ENCODE measurements around the gene ZDHHC14. TPM values are rescaled to one million over a fixed set of nuclear protein-coding genes. Genes with fewer than 3 reads are reported as not detected.
"Not testable (repeated sequence)": the region's sequence is repeated elsewhere in the genome, so short reads cannot be mapped to it uniquely, and the experiment has no call there.

ZDHHC14 gene
- total RNA-seq, 1 donor = 4.3 TPM

GRCh38 chr6:157461000-157461915 lies 80.3 kb downstream of the ZDHHC14 start:
- no peak for DNase-seq (ENCODE audit: low read depth)
- TF ChIP-seq, protein P1, sequence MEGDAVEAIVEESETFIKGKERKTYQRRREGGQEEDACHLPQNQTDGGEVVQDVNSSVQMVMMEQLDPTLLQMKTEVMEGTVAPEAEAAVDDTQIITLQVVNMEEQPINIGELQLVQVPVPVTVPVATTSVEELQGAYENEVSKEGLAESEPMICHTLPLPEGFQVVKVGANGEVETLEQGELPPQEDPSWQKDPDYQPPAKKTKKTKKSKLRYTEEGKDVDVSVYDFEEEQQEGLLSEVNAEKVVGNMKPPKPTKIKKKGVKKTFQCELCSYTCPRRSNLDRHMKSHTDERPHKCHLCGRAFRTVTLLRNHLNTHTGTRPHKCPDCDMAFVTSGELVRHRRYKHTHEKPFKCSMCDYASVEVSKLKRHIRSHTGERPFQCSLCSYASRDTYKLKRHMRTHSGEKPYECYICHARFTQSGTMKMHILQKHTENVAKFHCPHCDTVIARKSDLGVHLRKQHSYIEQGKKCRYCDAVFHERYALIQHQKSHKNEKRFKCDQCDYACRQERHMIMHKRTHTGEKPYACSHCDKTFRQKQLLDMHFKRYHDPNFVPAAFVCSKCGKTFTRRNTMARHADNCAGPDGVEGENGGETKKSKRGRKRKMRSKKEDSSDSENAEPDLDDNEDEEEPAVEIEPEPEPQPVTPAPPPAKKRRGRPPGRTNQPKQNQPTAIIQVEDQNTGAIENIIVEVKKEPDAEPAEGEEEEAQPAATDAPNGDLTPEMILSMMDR (IDR thresholded peaks at IDR 0.05; ENCODE audit: insufficient read depth, low read depth, low read length) = no peak
- no peak overlapping the region for H3K4me3 ChIP-seq (ENCODE audit: low read depth, low read length)

DNA sequence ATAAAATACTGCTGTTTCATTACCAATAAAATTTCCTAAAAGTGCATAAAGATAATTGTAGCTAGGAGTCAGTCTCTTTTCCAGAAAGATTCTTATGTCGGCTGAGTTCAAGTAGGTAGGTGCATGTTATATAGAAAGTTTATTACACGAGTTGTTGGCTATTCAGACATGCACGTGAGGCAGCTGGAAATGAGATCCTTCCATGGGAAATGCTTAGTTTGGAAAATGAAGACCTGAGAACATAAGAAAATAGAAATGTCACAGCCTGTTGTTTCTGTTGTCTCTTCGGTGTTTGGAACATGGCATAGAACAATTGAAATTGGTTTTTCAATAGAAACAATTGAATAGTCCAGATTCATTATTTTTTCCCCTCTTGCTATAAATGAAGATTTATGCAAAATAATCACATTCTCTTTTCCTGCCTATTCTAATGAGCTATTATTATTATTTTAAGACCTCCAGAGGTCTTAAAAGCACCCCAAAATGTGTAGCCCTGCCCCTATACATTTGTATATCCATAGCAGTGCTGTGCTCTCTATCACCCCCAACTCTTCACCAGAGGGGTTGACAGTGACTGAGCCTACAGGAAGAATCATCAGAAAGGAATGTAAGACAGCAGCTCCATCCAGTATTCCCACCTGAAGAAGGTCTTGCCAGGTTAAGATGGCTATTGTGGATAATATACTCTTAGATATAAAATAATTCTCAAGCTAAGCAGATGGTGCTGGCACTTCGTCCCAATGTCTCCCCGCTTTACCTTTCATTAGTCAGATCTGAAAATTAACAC lies 82.2 kb downstream of the ZDHHC14 start:
- H3K4me3 ChIP-seq (ENCODE audit: low read depth, low read length) = no peak overlapping the region
- DNase-seq (ENCODE audit: low read depth) = no peak
- TF ChIP-seq, protein P1 (IDR thresholded peaks at IDR 0.05; ENCODE audit: insufficient read depth, low read depth, low read length) = no peak

- H3K4me3 ChIP-seq (ENCODE audit: low read depth, low read length); DNase-seq (ENCODE audit: low read depth): not testable (repeated sequence)
Observed at GRCh38 chr6:157463743-157464135, 82.7 kb downstream of the ZDHHC14 start.

DNA sequence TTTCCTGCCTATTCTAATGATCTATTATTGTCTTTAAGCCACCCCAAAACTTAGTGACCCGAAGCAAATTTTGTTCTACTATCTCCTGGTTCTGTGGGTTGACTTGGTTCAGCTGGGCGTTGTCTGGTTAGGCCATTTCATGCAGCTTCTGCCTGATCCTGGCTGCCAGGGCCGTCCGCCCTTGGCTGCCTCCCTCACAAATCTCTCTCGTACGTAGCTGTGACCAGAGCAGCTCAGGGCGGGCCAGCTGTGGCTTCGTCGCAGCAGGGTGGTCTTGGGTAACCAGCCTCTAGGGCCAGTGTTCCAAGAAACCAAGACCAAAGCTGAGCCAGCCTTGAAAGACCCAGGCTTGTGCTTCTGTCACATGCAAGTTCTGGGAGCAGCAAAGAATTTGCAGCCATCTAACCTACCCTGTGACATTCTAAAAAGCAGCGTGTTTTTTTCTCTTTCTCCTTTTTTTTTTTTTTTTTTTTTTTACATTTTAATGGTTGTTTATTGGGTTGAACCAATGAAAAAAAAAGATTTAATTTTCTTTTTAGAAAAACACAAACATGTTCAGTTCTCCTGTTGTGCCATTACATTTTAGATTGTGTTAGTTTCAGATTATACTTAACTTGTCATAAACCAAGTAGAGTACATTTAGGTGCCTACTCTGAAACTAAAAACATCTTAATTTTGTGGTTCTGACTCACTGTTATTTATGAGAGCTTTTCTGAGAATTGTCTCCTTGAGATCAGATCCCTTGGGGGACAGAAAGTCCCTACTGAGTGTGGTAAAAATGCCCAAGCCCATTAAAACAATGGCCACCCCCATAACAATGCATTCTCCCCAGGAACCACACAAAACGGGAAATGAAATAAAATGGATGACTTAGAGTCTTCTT lies 83.9 kb downstream of the ZDHHC14 start:
- TF ChIP-seq, protein P1 (IDR thresholded peaks at IDR 0.05; ENCODE audit: insufficient read depth, low read depth, low read length) = no peak
- DNase-seq (ENCODE audit: low read depth) = no peak

DNA sequence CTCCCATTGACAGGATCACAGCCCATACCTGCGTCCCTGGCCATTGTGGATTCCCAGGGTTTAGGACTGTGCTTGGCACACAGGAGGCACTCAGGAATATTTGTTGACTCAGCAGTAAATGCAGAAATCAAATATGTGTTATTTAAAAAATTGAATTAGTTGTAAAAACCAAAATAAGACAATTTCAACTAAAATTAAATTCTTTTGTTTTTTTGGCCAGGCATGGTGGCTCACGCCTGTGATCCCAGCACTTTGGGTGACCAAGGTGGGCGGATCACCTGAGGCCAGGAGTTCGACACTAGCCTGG lies 85.3 kb downstream of the ZDHHC14 start:
- H3K4me3 ChIP-seq (ENCODE audit: low read depth, low read length) = no peak overlapping the region
- TF ChIP-seq, protein P1 (IDR thresholded peaks at IDR 0.05; ENCODE audit: insufficient read depth, low read depth, low read length) = no peak
- DNase-seq (ENCODE audit: low read depth) = no peak

More for the DNA sequence above, 83.9 kb downstream of the ZDHHC14 start:
- H3K4me3 ChIP-seq (ENCODE audit: low read depth, low read length) = no peak overlapping the region

DNA sequence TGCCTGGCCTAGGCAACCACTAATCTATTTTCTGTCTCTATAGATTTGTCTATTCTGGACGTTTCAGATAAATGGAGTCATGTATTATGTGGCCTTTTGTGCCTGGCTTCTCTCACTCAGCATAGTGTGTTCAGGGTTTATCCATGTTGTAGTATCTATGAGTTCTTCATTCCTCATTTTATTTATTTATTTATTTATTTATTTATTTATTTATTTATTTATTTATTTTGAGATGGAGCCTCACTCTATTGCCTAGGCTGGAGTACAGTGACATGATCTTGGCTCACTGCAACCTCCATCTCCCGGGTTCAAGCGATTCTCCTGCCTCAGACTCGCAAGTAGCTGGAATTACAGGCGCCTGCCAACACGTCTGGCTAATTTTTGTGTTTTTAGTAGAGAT lies 86.3 kb downstream of the ZDHHC14 start:
- not testable (repeated sequence) for DNase-seq (ENCODE audit: low read depth)

DNA sequence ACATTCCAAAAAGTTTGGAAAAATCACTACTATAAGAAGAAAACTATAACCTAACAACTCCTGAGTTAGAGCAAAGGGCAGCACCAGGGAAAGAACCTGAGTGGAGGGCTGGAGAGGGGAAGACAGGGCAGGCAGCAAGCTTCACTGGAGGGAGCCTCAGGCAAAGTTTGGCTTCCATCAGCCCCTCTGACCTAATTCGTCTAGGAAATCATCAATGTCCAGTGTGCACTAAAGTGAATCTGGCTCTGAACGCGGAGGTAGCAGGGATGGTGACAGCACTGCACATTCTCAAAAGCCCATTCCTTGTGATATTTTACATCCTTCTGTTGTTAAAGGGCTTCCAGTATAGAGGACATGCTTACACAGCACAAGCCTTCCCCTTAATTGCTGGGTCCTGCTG lies 87.1 kb downstream of the ZDHHC14 start:
- TF ChIP-seq, protein P1 (IDR thresholded peaks at IDR 0.05; ENCODE audit: insufficient read depth, low read depth, low read length) = no peak
- H3K4me3 ChIP-seq (ENCODE audit: low read depth, low read length) = no peak overlapping the region
- DNase-seq (ENCODE audit: low read depth) = no peak

More for the DNA sequence above, 86.3 kb downstream of the ZDHHC14 start:
- H3K4me3 ChIP-seq (ENCODE audit: low read depth, low read length) = not testable (repeated sequence)
